HG03439 (cell line): ENCODE measurements around the gene PMS2.
A peak's percentile ranks its signal among the peaks of the same experiment; 100 is the strongest.
"Not testable (repeated sequence)": the region's sequence is repeated elsewhere in the genome, so short reads cannot be mapped to it uniquely, and the experiment has no call there.

ENCODE experiments used
- ATAC-seq: cut with Tn5 transposase; IDR thresholded peaks from one replicate; pipeline ENCODE4 v1.9.1; 2021; ENCODE audit warnings: mild to moderate bottlenecking, moderate library complexity; ENCODE audit not compliant: unreplicated experiment

The PMS2 gene

DNA sequence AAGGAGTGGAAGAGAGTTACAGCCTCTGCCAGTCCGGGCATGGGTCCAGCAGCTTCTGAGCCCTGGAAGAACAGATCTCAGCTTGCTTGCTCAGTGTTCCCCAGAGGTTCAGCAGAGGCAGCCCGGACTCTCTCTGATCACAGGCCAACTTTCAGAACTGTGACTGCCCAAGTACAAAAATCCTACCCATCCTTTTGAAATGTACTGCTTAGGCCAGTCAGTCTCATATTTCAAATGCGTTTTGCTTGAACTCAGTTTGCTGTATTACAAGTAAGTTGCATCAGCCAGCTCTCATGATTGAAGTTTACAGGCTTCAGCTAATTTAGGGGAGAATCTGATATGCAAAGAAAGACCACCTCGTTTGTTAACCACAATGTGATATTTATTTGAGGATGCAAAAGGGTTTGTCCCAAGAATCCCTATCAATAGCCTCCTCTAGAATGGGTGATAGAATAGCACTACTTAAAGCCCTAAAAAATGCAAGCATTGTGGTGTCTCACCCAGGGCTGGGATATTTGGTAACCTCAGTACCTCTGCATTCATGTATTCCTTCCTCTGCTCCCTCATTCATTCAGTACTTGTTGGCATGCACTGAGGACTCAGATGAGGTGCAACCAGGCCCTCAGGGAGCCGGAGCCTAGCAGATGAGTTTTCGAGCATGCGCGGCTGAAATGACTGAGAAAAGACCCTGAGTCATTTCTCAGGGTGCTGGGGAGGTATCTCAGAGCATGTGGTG, 7.2 kb upstream of the PMS2 start:
- peak; percentile 69 for ATAC-seq

- no peak for ATAC-seq
Measured at GRCh38 chr7:6012355-6013104, 3.7 kb upstream of the PMS2 start.

DNA sequence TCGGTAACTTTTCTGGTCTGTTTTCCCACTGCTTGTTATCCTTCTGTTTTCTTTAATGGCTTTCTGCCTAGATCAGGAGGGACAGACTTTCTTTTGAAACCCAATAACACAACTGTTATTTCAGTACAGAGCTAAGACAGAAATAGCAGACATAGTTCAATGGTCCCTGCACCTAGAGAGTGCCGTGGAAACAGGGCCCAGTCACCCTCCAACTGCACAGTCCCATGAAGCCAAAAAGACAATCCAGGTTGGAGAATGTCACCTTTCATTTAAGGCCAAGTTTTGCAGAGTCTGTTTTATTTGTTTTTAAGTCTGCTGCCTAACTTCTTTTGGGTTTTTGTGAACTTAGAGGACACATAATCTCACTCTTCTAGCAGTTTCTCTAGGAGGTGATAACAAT, 2.7 kb upstream of the PMS2 start:
- ATAC-seq, result no peak

- not testable (repeated sequence) for ATAC-seq
Measured at GRCh38 chr7:6010370-6010769, 1.5 kb upstream of the PMS2 start.

- ATAC-seq, result not testable (repeated sequence)
Measured at GRCh38 chr7:6007835-6008590, 836 bp downstream of the PMS2 start.

- no peak for ATAC-seq
Measured at GRCh38 chr7:6007386-6007785, 1.5 kb downstream of the PMS2 start.

- no peak for ATAC-seq
Measured at GRCh38 chr7:5997210-5997808, 11.5 kb downstream of the PMS2 start.

DNA sequence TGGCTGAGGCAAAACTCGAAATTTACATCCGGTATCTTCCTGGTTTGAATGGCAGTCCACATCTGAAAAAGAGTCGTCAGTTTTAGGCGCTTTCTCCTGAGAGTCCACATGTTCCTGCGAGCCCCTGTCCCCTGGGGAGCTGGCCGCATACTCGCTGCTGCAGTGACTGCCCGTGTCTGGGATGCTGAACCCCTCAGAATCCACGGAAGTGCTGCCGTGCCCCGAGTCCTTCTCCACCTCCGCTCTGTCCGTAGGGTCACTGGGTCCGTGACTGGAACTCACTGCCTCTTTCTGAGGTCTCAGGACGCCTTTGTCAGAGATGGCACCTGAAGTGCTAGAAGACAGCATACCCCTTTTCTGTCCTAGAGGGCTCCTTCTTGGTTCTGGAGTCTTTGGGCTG, 21.8 kb downstream of the PMS2 start:
- not testable (repeated sequence) for ATAC-seq

GRCh38 chr7:5979680-5980314, 29.1 kb downstream of the PMS2 start:
- not testable (repeated sequence) for ATAC-seq

DNA sequence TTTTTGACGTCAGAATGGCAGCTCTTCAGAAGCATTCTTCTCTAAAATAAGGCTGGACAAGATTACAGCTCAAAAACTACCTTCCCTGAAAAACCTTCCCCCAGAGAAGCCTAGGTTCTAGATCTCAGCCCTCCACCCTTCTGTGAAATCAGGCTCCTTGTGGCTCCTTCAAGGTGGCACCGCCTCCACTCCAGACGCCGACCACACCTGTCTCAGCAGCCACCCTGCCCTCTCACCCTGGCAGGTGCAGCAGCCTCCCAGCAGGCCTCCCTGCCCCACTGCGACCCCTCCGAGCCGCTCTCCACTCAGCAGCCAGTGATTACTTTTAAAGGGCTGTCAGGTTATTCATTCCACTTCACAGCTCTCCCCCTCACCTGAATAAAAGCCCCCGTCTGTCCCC, 35.3 kb downstream of the PMS2 start:
- not testable (repeated sequence) for ATAC-seq

DNA sequence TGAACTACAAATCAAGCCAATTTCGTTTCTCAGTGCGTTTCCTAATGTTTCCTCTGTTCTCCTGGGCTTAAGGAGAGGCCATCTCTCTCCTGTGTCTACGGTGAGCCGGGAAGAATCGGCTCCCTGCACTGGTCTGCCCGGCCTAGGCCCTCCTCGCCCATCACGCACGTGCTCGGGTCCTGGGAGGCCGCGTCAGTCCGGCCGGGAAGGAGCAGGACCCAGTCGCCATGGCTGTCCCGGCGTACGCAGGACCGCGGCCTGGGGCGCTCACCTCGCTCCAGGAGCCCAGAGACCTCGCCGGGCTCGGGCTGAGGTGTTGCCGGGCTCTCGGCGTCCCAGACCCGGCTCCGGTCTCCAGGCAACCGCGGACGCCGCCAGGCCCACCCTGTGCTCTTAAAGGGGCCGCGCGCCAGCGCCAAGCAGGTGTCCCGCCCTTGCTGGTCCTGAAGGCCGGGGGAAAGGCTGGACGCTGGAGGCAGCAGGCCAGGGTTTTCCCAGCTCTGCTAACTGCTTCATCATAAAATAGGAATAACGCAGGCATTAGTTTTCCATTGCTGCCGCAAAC, 38.4 kb downstream of the PMS2 start, which contains the start of gene RSPH10B:
Gene RSPH10B, minus strand, starts transcription at position 343 of the 565 bp plus-strand sequence. CDS start 3,573 bp downstream, outside the sequence.
- ATAC-seq, result not testable (repeated sequence)

DNA sequence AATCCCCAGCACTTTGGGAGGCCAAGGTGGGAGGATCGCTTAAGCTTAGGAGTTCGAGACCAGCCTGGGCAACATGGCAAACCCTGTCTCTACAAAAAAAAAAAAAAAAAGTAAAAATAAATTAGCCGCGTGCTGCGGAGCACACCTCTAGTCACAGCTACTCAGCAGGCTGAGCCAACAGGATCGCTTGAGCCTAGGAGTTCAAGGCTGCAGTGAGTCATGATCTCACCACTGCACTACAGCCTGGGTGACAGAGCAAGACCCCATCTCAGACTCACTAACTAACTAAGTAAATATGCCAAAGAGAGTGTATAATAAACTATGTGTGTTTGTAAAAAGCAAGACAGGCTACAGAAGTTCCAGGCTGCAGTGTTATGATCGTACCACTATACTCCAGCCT, 45.0 kb downstream of the PMS2 start:
- ATAC-seq, result not testable (repeated sequence)

DNA sequence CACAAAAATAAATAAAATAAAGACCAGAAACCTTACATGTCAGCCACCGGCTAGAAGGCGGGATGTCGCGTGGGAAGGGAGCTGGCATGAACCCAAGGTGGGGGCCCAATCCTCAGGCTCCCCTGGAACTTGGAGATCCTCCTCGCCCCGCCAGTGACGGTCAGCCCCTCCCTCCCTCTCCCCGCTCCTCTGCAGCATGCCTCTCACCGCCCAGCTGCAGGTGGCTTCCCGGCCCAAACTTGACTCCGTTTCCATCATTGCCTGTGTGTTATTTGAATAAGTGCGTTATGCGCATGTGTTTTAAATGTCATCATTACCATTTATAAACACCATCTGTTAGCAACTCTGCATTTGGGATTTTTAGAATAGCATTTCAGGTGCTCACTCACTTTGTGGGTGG, 45.6 kb downstream of the PMS2 start:
- not testable (repeated sequence) for ATAC-seq

DNA sequence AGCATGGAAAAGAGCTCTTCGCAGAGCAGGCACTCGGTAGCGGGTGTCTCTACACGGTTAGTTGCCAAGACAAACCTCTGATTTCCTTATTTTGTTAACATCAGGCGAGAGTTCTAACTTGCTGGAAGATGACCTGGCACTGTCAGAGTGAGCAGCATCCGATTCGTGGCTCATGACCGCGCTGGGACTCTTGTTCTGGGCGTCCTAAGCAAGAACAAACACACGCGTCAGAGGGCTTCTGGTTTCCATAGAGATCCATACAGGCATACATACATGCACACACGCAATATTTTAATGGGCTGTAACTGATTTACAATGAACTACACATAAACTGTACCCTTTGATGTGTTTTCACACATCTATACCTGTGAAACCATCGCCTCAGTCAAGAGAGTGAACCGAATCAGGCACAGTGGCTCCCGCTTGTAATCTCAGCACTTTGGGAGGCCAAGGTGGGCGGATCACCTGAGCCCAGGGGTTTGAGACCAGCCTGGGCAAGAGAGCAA, 73.9 kb downstream of the PMS2 start:
- not testable (repeated sequence) for ATAC-seq

GRCh38 chr7:5931905-5932644, 76.8 kb downstream of the PMS2 start:
- ATAC-seq, result not testable (repeated sequence)

DNA sequence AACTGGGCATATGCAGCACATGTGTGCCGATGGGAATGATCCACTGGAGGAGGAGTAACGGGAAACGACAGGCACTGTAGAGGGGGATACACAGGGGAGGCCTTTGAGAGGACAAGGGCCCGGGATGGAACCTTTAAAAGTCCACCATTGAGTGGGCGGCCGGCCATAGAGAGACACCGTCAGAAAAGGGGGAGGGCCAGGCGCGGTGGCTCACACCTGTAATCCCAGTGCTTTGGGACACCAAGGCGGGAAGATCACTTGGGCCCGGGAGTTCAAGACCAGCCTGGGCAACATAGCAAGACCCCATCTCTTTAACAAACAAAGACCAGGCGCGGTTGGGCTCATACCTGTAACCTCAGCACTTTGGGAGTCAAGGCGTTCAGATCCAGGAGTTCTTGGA, 77.6 kb downstream of the PMS2 start:
- not testable (repeated sequence) for ATAC-seq

GRCh38 chr7:5930290-5930689, 78.6 kb downstream of the PMS2 start:
- ATAC-seq, result not testable (repeated sequence)

DNA sequence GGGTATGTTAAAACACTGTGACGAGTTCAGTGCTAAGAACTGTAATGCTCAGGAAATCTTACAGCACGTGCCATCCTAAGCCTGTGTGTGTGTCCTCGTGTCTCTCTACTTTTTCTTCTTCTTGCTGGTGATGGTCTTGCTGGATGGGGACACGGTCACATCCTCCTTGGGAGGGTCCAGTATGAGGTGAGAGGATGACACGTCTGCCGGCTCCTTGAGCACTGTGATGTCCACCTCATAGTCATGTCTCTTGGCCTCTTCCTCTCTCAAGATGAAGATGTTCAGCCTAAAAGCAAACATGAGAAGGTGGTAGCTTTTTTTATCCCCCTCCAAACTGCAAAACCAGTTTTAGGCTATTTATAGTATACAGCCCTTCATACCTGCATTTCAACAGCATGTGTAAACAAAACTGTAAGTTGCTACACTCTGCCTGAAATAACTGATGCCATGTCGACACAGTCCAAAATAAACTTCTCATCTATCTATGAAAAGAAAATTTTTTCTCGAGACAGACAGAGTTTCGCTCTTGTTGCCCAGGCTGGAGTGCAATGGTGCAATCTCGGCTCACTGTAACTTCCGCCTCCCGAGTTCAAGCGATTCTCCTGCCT, 82.5 kb downstream of the PMS2 start:
- ATAC-seq, result not testable (repeated sequence)

GRCh38 chr7:5924630-5925029, 84.2 kb downstream of the PMS2 start:
- ATAC-seq, result not testable (repeated sequence)
